GM20431 (cell line): Measurements from ENCODE around the gene GRB10.

Experiments used
- in situ Hi-C: fragments of 300-500 bp; cut with MseI, MboI; formaldehyde crosslinking; loops from one replicate; pipeline ENCODE4 v1.15.0; 2020; ENCODE audit warnings: low sequenced_read_pairs; ENCODE audit not compliant: unreplicated experiment

GRB10 gene

GRCh38 chr7:50679218-50680007 is 103.3 kb downstream of the GRB10 start:
- in situ Hi-C loops: loop anchor here (10.0 kb wide), 1 partner anchor 215 kb away; no protein-coding TSS in a partner anchor

GRCh38 chr7:50678586-50678985 is 104.1 kb downstream of the GRB10 start:
- in situ Hi-C loops: no loop called here

- in situ Hi-C loops: no loop called here
Measured at GRCh38 chr7:50677638-50677996, 105.1 kb downstream of the GRB10 start.

- in situ Hi-C loops: no loop called here
Measured at GRCh38 chr7:50676740-50677637, 105.7 kb downstream of the GRB10 start.

GRCh38 chr7:50676079-50676478 is 106.6 kb downstream of the GRB10 start:
- in situ Hi-C loops: no loop called here

GRCh38 chr7:50674896-50675835 is 107.5 kb downstream of the GRB10 start:
- in situ Hi-C loops: no loop called here

GRCh38 chr7:50674299-50674698 is 108.4 kb downstream of the GRB10 start:
- in situ Hi-C loops: no loop called here

- in situ Hi-C loops: no loop called here
Measured at GRCh38 chr7:50673096-50673495, 109.6 kb downstream of the GRB10 start.

GRCh38 chr7:50672045-50672444 is 110.7 kb downstream of the GRB10 start:
- in situ Hi-C loops: no loop called here

GRCh38 chr7:50671386-50671785 is 111.3 kb downstream of the GRB10 start:
- in situ Hi-C loops: no loop called here

- in situ Hi-C loops: no loop called here
Measured at GRCh38 chr7:50669890-50670289, 112.8 kb downstream of the GRB10 start.

GRCh38 chr7:50667789-50668226 is 114.9 kb downstream of the GRB10 start:
- in situ Hi-C loops: no loop called here

- in situ Hi-C loops: no loop called here
Measured at GRCh38 chr7:50667338-50667737, 115.4 kb downstream of the GRB10 start.

GRCh38 chr7:50666124-50666496 is 116.6 kb downstream of the GRB10 start:
- in situ Hi-C loops: no loop called here

GRCh38 chr7:50665403-50666123 is 117.1 kb downstream of the GRB10 start:
- in situ Hi-C loops: no loop called here

GRCh38 chr7:50664937-50665336 is 117.8 kb downstream of the GRB10 start:
- in situ Hi-C loops: no loop called here

- in situ Hi-C loops: no loop called here
Measured at GRCh38 chr7:50664461-50664922, 118.2 kb downstream of the GRB10 start.

GRCh38 chr7:50663396-50664102 is 119.1 kb downstream of the GRB10 start:
- in situ Hi-C loops: no loop called here

GRCh38 chr7:50662996-50663395 is 119.7 kb downstream of the GRB10 start:
- in situ Hi-C loops: no loop called here
